Measurements from ENCODE around the gene DBT. TPM values are rescaled to one million over a fixed set of nuclear protein-coding genes. Genes with fewer than 3 reads are reported as not detected.

Gene DBT
- total and polyA plus RNA-seq, 2 of the 8 experiments (the other 6 are each of a cell fraction or from before 2014, with no cell fraction given) = 3.3 to 24.6 TPM

GRCh38 chr1:100198596-100198995 lies 51.0 kb downstream of the DBT start:
- Histone ChIP-seq H3K4me2 (ENCODE audit: insufficient read depth in 1 of 2, low read depth in 2 of 2, low read length in 2 of 2) (no peak overlapping the region), H2BK20ac (ENCODE audit: low read length) (no peak overlapping the region), H2BK12ac (ENCODE audit: low read depth, low read length) (no peak overlapping the region), H3K56ac (replicated peaks; ENCODE audit: insufficient read length, low read depth, low read length) (no peak overlapping the region), H4K5ac (ENCODE audit: insufficient read length, low read depth, low read length) (no peak overlapping the region), H2BK120ac (replicated peaks; ENCODE audit: low read depth, low read length) (no peak overlapping the region), H4K91ac (replicated peaks; ENCODE audit: insufficient read length, low read length) (no peak overlapping the region), H3K27me3 (replicated peaks in 1 of 4; ENCODE audit: control insufficient read depth in 3 of 4, extremely low read depth in 1 of 4, insufficient read depth in 3 of 4, low read length in 3 of 4) (no peaks in the 10 kb centered on the region), H3K27ac (ENCODE audit: low read depth, low read length) (no peak overlapping the region), H4K8ac (ENCODE audit: extremely low read depth, insufficient read depth, low read length) (no peak overlapping the region), H2BK15ac (ENCODE audit: low read length) (no peak overlapping the region), H3K36me3 (ENCODE audit: control insufficient read depth in 2 of 4, insufficient read depth in 4 of 4, low read length in 3 of 4) (peaks cover 0 to 24% (median 9%) of the 10 kb centered on the region in 4 experiments; a peak in 6 of 8 replicates), H3K9me3 (ENCODE audit: insufficient read depth in 2 of 2, low read depth in 1 of 2, low read length in 1 of 2) (no peaks in the 10 kb centered on the region), H3K9ac (replicated peaks in 1 of 4; ENCODE audit: extremely low read depth in 1 of 4, low read depth in 3 of 4, low read length in 3 of 4) (no peak overlapping the region), H3K4ac (replicated peaks; ENCODE audit: insufficient read length, low read depth, low read length) (no peak overlapping the region), H4K20me1 (replicated peaks in 1 of 2; ENCODE audit: control insufficient read depth in 1 of 2, insufficient read depth in 2 of 2, low read length in 2 of 2) (no peaks in the 10 kb centered on the region), H3K4me1 (replicated peaks in 1 of 4; ENCODE audit: control insufficient read depth in 3 of 4, insufficient read depth in 4 of 4, low read length in 3 of 4) (peaks cover 0 to 5% (median 2%) of the 10 kb centered on the region in 4 experiments; a peak in 3 of 7 replicates), H2BK5ac (ENCODE audit: low read depth, low read length) (no peak overlapping the region), H2AK5ac (ENCODE audit: low read depth, low read length) (no peak overlapping the region), H3K18ac (ENCODE audit: extremely low read depth, low read length) (no peak overlapping the region), H3K79me1 (ENCODE audit: low read depth, low read length) (no peaks in the 10 kb centered on the region), H3K79me2 (ENCODE audit: control insufficient read depth in 1 of 2, insufficient read depth in 2 of 2, low read length in 2 of 2) (no peaks in the 10 kb centered on the region), H3K4me3 (ENCODE audit: extremely low read depth in 1 of 4, insufficient read depth in 2 of 4, low read depth in 3 of 4, low read length in 4 of 4) (no peak overlapping the region), H3K14ac (ENCODE audit: insufficient read length) (no peak overlapping the region), H3K23ac (ENCODE audit: insufficient read length) (no peak overlapping the region), H3K23me2 (ENCODE audit: low read depth, low read length) (no peaks in the 10 kb centered on the region; the same call in 1 of the 2 replicates), H2AFZ (ENCODE audit: low read length) (no peak overlapping the region)
- FAIRE-seq = no peak
- DNase-seq (ENCODE audit: low read depth in 1 of 2, low spot score in 2 of 2) = no peak
- ChIA-PET POLR2A (ENCODE audit: partially characterized antibody) (no interaction called here), CTCF (ENCODE audit: partially characterized antibody) (no interaction called here)
- WGBS, 2 experiments (ENCODE audit: extremely low coverage in 1 of 2, insufficient coverage in 1 of 2, insufficient read length in 1 of 2, insufficient replicate concordance in 2 of 2, low coverage in 1 of 2, low lambda C conversion rate in 2 of 2, missing lambda C conversion rate in 1 of 2) = 87% methylated on average over 1 of the region's 1 CpG; no CpG with 5 or more reads in 1 of the 2 experiments
- no peak for TF ChIP-seq SP4 (IDR thresholded peaks at IDR 0.05; ENCODE audit: low read length)

Data from H1 (cell line).